ENCODE data around the gene TNNT3.

TNNT3 gene

DNA sequence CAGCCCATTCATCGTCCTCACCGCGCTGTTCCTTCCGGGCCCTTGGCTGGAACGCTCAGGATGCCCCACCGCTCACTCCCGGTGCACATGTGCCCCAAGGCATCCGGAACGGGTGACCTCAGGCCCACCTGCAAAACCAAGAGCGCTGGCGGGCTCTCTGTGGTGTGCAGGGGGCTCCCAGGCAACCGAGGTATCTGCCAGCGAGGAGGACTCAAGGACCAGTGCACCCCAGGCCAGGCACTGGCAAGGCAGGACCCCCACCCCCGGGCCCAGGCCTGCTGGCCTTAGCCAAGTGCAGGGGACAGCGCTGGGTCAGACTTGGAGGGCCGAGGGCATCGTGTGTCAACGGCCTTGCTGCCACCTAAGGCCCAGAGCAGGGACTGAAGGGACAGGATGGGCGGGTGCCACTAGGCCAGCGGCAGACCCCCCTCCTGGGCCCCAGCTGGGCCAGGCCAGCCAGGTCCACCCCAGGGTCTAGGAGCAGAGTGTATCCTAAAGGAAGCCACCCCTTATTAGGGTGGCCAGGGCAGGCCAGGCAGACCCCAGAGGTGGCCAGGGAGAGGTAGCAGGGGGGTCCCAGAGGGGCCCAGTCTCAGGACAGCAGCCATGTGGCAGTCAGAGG, 8.5 kb downstream of the TNNT3 start:
- no peak for TF ChIP-seq EZH2phosphoT487 (conservative IDR thresholded peaks at IDR 0.05; ENCODE audit: low read length)
- TF ChIP-seq, protein P1, sequence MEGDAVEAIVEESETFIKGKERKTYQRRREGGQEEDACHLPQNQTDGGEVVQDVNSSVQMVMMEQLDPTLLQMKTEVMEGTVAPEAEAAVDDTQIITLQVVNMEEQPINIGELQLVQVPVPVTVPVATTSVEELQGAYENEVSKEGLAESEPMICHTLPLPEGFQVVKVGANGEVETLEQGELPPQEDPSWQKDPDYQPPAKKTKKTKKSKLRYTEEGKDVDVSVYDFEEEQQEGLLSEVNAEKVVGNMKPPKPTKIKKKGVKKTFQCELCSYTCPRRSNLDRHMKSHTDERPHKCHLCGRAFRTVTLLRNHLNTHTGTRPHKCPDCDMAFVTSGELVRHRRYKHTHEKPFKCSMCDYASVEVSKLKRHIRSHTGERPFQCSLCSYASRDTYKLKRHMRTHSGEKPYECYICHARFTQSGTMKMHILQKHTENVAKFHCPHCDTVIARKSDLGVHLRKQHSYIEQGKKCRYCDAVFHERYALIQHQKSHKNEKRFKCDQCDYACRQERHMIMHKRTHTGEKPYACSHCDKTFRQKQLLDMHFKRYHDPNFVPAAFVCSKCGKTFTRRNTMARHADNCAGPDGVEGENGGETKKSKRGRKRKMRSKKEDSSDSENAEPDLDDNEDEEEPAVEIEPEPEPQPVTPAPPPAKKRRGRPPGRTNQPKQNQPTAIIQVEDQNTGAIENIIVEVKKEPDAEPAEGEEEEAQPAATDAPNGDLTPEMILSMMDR (IDR thresholded peaks at IDR 0.05; ENCODE audit: insufficient read depth, low read length, poor library complexity, severe bottlenecking) = no peak
- no peaks in the 10 kb centered on the region for H3K36me3 ChIP-seq (ENCODE audit: low read length)
- no peaks in the 10 kb centered on the region for H4K20me1 ChIP-seq (ENCODE audit: low read depth, low read length)
- no peak overlapping the region for H3K9ac ChIP-seq (ENCODE audit: low read length)
- no peak overlapping the region for H3K27ac ChIP-seq (ENCODE audit: low read depth, low read length)
- H3F3A ChIP-seq (ENCODE audit: insufficient read depth) = no peaks in the 10 kb centered on the region
- no peaks in the 10 kb centered on the region for H3K9me3 ChIP-seq (ENCODE audit: insufficient read depth, low read length)
- no peaks in the 10 kb centered on the region for H3K79me2 ChIP-seq (ENCODE audit: insufficient read depth, low read length)
- no peak overlapping the region for H3K4me3 ChIP-seq (ENCODE audit: insufficient read depth, low read length, poor library complexity, severe bottlenecking)
- H3K9me2 ChIP-seq (replicated peaks; ENCODE audit: insufficient read depth, low read length) = no peaks in the 10 kb centered on the region
- no peak overlapping the region for H2AFZ ChIP-seq (ENCODE audit: low read depth, low read length, severe bottlenecking)
- no peaks in the 10 kb centered on the region for H3K27me3 ChIP-seq (ENCODE audit: low read length)
- no peak overlapping the region for H3K4me2 ChIP-seq (ENCODE audit: low read depth, low read length, poor library complexity, severe bottlenecking)

DNA sequence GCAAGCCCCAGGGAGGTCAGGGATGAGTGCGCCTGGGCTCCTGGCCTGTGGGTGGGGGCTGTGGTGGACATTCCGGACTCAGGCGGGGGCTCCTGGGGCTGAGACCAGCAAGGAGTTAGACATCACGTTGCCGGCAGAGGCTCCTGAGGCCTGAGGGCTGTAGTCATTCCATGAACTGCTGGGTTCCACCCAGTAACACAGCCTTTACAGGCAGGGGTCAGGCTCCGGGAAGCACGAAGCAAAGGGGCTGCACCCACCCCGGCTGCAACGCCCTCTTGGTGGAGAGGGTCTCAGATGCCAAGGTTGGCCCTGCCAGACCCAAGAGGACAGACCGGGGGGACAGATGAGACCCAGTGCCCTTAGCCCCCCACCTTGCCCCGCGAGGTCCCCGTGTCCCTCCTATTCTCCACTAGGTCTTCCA, 9.0 kb downstream of the TNNT3 start:
- no peaks in the 10 kb centered on the region for H3K27me3 ChIP-seq (ENCODE audit: low read length)
- TF ChIP-seq EZH2phosphoT487 (conservative IDR thresholded peaks at IDR 0.05; ENCODE audit: low read length) = no peak
- TF ChIP-seq, protein P1 (IDR thresholded peaks at IDR 0.05; ENCODE audit: insufficient read depth, low read length, poor library complexity, severe bottlenecking) = no peak
- no peak overlapping the region for H3K27ac ChIP-seq (ENCODE audit: low read depth, low read length)
- H3K79me2 ChIP-seq (ENCODE audit: insufficient read depth, low read length) = no peaks in the 10 kb centered on the region
- no peaks in the 10 kb centered on the region for H3K36me3 ChIP-seq (ENCODE audit: low read length)
- H3K4me2 ChIP-seq (ENCODE audit: low read depth, low read length, poor library complexity, severe bottlenecking) = no peak overlapping the region
- no peak overlapping the region for H3K9ac ChIP-seq (ENCODE audit: low read length)
- no peaks in the 10 kb centered on the region for H3K9me3 ChIP-seq (ENCODE audit: insufficient read depth, low read length)
- no peaks in the 10 kb centered on the region for H4K20me1 ChIP-seq (ENCODE audit: low read depth, low read length)
- no peaks in the 10 kb centered on the region for H3K9me2 ChIP-seq (replicated peaks; ENCODE audit: insufficient read depth, low read length)
- H3F3A ChIP-seq (ENCODE audit: insufficient read depth) = no peaks in the 10 kb centered on the region
- H2AFZ ChIP-seq (ENCODE audit: low read depth, low read length, severe bottlenecking) = no peak overlapping the region
- no peak overlapping the region for H3K4me3 ChIP-seq (ENCODE audit: insufficient read depth, low read length, poor library complexity, severe bottlenecking)

DNA sequence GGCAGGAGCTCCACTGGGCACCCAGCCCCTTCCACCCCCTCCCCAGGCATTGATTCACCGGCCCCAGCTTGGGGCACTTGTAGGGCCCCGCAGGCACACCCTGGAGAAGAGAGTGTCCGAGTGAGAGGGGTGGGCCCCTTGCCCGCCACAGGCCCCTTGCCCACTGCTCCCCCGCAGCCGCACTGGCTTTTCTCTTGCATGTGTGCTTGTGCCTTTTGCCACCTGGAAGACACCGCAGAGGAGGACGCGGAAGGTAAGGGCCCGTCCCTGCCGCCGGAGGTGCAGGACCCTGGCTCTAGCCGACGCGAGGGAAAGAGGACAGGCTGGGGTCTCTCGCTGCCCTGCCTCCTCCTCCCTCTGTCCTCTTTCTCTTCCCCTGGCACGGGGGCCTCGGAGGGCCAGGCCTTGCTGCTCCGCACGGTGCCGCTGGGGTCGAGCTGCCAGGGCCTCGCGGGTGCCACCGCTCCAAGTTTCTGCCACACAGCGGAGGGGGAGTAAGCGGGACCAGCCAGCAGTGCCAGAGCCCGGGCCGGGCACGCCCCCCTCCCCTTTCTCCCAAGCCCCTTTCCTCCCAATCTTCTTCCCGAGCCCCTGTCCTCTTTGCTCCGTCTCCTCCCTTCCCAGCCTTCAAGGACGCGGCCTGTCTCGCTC, 9.5 kb downstream of the TNNT3 start:
- H3F3A ChIP-seq (ENCODE audit: insufficient read depth) = no peaks in the 10 kb centered on the region
- H3K9me2 ChIP-seq (replicated peaks; ENCODE audit: insufficient read depth, low read length) = no peaks in the 10 kb centered on the region
- no peaks in the 10 kb centered on the region for H3K36me3 ChIP-seq (ENCODE audit: low read length)
- no peak overlapping the region for H3K4me2 ChIP-seq (ENCODE audit: low read depth, low read length, poor library complexity, severe bottlenecking)
- no peak overlapping the region for H3K9ac ChIP-seq (ENCODE audit: low read length)
- no peaks in the 10 kb centered on the region for H4K20me1 ChIP-seq (ENCODE audit: low read depth, low read length)
- TF ChIP-seq, protein P1 (IDR thresholded peaks at IDR 0.05; ENCODE audit: insufficient read depth, low read length, poor library complexity, severe bottlenecking) = no peak
- TF ChIP-seq EZH2phosphoT487 (conservative IDR thresholded peaks at IDR 0.05; ENCODE audit: low read length) = no peak
- H3K27me3 ChIP-seq (ENCODE audit: low read length) = no peaks in the 10 kb centered on the region
- no peak overlapping the region for H2AFZ ChIP-seq (ENCODE audit: low read depth, low read length, severe bottlenecking)
- H3K9me3 ChIP-seq (ENCODE audit: insufficient read depth, low read length) = no peaks in the 10 kb centered on the region
- H3K27ac ChIP-seq (ENCODE audit: low read depth, low read length) = no peak overlapping the region
- no peaks in the 10 kb centered on the region for H3K79me2 ChIP-seq (ENCODE audit: insufficient read depth, low read length)
- H3K4me3 ChIP-seq (ENCODE audit: insufficient read depth, low read length, poor library complexity, severe bottlenecking) = no peak overlapping the region

Data from SU-DHL-6 (cell line).